Amniotic epithelial cell (primary cell): Measurements from ENCODE around the gene INHBE.
A peak's percentile ranks its signal among the peaks of the same experiment; 100 is the strongest.
"Not testable (repeated sequence)": the region's sequence is repeated elsewhere in the genome, so short reads cannot be mapped to it uniquely, and the experiment has no call there.

ENCODE experiments used
- DNase-seq: peaks from one replicate; pipeline ENCODE4 v3.0.0-alpha.2; 2010; ENCODE audit warnings: low read depth

Gene INHBE

GRCh38 chr12:57441393-57441792, 13.7 kb upstream of the INHBE start:
- DNase-seq: not testable (repeated sequence)

GRCh38 chr12:57441846-57442427, 13.2 kb upstream of the INHBE start:
- no peak for DNase-seq

- DNase-seq: not testable (repeated sequence)
Measured at GRCh38 chr12:57444337-57444736, 10.8 kb upstream of the INHBE start.

GRCh38 chr12:57444744-57445143, 10.4 kb upstream of the INHBE start:
- DNase-seq: no peak

- DNase-seq: no peak
Measured at GRCh38 chr12:57446292-57446960, 8.7 kb upstream of the INHBE start.

GRCh38 chr12:57448669-57449068, 6.4 kb upstream of the INHBE start:
- no peak for DNase-seq

- DNase-seq: no peak
Measured at GRCh38 chr12:57449375-57449774, 5.7 kb upstream of the INHBE start.

- no peak for DNase-seq
Measured at GRCh38 chr12:57450057-57450456, 5.0 kb upstream of the INHBE start.

GRCh38 chr12:57451233-57451778, 3.8 kb upstream of the INHBE start:
- peak; percentile 23 for DNase-seq

- DNase-seq: peak; percentile 88
Measured at GRCh38 chr12:57452181-57452936, 2.7 kb upstream of the INHBE start.

- peak; percentile 58 for DNase-seq
Measured at GRCh38 chr12:57452937-57453509, 2.1 kb upstream of the INHBE start.

- DNase-seq: no peak
Measured at GRCh38 chr12:57454213-57454565, 918 bp upstream of the INHBE start.

GRCh38 chr12:57455374-57456144, 452 bp downstream of the INHBE start:
- no peak for DNase-seq

GRCh38 chr12:57456145-57456700, 1.1 kb downstream of the INHBE start:
- peak; percentile 29 for DNase-seq

GRCh38 chr12:57456737-57457490, 1.8 kb downstream of the INHBE start:
- DNase-seq: no peak

- no peak for DNase-seq
Measured at GRCh38 chr12:57458665-57459054, 3.6 kb downstream of the INHBE start.

- peak; percentile 91 for DNase-seq
Measured at GRCh38 chr12:57459055-57459749, 4.1 kb downstream of the INHBE start.

GRCh38 chr12:57459750-57460467, 4.8 kb downstream of the INHBE start, which contains the start of gene GLI1:
Gene GLI1 (plus strand): TSS chr12:57459785. CDS start chr12:57463692, 3,907 bp downstream.
- DNase-seq: no peak

GRCh38 chr12:57460468-57460784, 5.3 kb downstream of the INHBE start:
- no peak for DNase-seq

- DNase-seq: no peak
Measured at GRCh38 chr12:57460841-57461275, 5.8 kb downstream of the INHBE start.
